ENCODE measurements around the gene ARHGEF16.

Gene ARHGEF16

GRCh38 chr1:3426956-3427535, 27.4 kb upstream of the ARHGEF16 start:
- no peak for DNase-seq (ENCODE audit: low spot score)
- no peak overlapping the region for H3K27ac ChIP-seq
- ChIA-PET CTCF (interaction anchor here (1.0 kb wide), 1 partner anchor 26 kb away, joined by 3 read pairs; no protein-coding TSS in a partner anchor), POLR2A (ENCODE audit: low non-redundant PET) (interaction anchor here (0.6 kb wide), 1 partner anchor 240 kb away, joined by 5 read pairs; no protein-coding TSS in a partner anchor)
- TF ChIP-seq CTCF (conservative IDR thresholded peaks at IDR 0.05; ENCODE audit: low read depth): no peak

GRCh38 chr1:3427711-3428704, 26.5 kb upstream of the ARHGEF16 start:
- CTCF ChIA-PET: interaction anchor here (0.6 to 1.0 kb wide), 2 partner anchors 25 to 44 kb away, joined by 3 to 5 read pairs; no protein-coding TSS in a partner anchor
- TF ChIP-seq CTCF (conservative IDR thresholded peaks at IDR 0.05; ENCODE audit: low read depth): no peak
- no peak for DNase-seq (ENCODE audit: low spot score)
- POLR2A ChIA-PET (ENCODE audit: low non-redundant PET): interaction anchor here (0.6 kb wide), 1 partner anchor 239 kb away, joined by 5 read pairs; no protein-coding TSS in a partner anchor
- no peak overlapping the region for H3K27ac ChIP-seq

- no peak for DNase-seq (ENCODE audit: low spot score)
- no peak for TF ChIP-seq CTCF (conservative IDR thresholded peaks at IDR 0.05; ENCODE audit: low read depth)
- ChIA-PET CTCF (no interaction called here), POLR2A (ENCODE audit: low non-redundant PET) (no interaction called here)
- H3K27ac ChIP-seq: no peak overlapping the region
Measured at GRCh38 chr1:3428899-3429298, 25.6 kb upstream of the ARHGEF16 start.

GRCh38 chr1:3429320-3429719, 25.1 kb upstream of the ARHGEF16 start:
- ChIA-PET POLR2A (ENCODE audit: low non-redundant PET) (no interaction called here), CTCF (no interaction called here)
- no peak overlapping the region for H3K27ac ChIP-seq
- no peak for TF ChIP-seq CTCF (conservative IDR thresholded peaks at IDR 0.05; ENCODE audit: low read depth)
- no peak for DNase-seq (ENCODE audit: low spot score)

- no peak overlapping the region for H3K27ac ChIP-seq
- ChIA-PET POLR2A (ENCODE audit: low non-redundant PET) (no interaction called here), CTCF (interaction anchor here (0.6 to 1.0 kb wide), 2 partner anchors 12 to 23 kb away, joined by 3 to 5 read pairs; no protein-coding TSS in a partner anchor)
- DNase-seq (ENCODE audit: low spot score): no peak
- TF ChIP-seq CTCF (conservative IDR thresholded peaks at IDR 0.05; ENCODE audit: low read depth): no peak
Measured at GRCh38 chr1:3429766-3430165, 24.7 kb upstream of the ARHGEF16 start.

GRCh38 chr1:3430406-3430805, 24.1 kb upstream of the ARHGEF16 start:
- DNase-seq (ENCODE audit: low spot score): no peak
- ChIA-PET CTCF (interaction anchor here (0.6 to 1.0 kb wide), 2 partner anchors 13 to 23 kb away, joined by 3 to 5 read pairs; no protein-coding TSS in a partner anchor), POLR2A (ENCODE audit: low non-redundant PET) (no interaction called here)
- no peak overlapping the region for H3K27ac ChIP-seq
- TF ChIP-seq CTCF (conservative IDR thresholded peaks at IDR 0.05; ENCODE audit: low read depth): no peak
